Right lung (tissue), 5 donors: ENCODE measurements around the gene CYP2S1. TPM values are rescaled to one million over a fixed set of nuclear protein-coding genes. Genes with fewer than 3 reads are reported as not detected.

ENCODE experiments used
- DNase-seq, 2 donors: peaks; one replicate each; pipeline ENCODE4 v3.0.0-alpha.2; 2013
- polyA plus RNA-seq, 5 donors: library from polyadenylated mRNA; unstranded; fragments of 120-200 nt; gene quantifications; one replicate each; pipeline versions ENCODE4 v1.2.1 to v1.2.3, GENCODE V29; 2013; ENCODE audit warnings: inconsistent platforms in 1 of 5, low replicate concordance in 1 of 5; ENCODE audit not compliant: insufficient read length in 5 of 5, insufficient read depth in 1 of 5

Gene CYP2S1
- polyA plus RNA-seq, 5 donors, result 1.8 to 5.7 (median 4.1) TPM

DNA sequence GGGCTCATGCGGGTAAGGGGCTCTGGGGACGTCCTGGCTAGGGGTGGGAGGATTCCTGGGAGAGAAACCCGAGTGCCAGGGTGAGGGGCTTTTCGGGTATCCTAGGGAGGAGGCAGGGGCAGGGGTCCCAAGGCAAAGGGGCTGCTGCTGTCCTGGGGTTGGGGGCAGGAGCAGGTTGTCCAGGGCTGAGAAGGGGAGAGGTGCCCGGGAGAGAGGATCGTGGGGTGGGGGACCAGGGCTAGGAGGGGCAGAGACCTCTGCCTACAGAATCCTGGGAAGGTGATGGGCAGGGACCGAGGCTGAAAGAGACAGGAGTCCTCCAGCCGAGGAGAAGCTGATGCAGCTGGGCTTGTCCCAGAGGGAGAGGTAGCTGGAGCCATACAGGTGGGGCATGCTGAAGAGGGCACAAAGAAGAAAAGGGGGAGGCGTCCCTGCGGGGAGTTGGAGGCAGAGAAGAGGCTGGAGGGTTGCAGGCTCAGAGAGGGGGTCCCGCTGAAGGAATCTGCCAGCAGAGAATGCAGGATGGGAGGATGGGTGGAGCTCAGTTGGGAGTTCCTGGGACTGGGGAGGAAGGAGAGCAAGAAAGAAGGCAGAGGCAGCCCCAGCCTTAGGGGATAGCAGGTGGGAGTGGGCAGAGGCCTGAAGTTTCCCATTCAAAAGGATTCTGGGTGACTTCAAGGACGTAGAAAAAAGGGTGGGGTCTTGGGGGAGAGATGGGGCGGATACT is 574 bp downstream of the CYP2S1 start:
- DNase-seq, result no peak

DNA sequence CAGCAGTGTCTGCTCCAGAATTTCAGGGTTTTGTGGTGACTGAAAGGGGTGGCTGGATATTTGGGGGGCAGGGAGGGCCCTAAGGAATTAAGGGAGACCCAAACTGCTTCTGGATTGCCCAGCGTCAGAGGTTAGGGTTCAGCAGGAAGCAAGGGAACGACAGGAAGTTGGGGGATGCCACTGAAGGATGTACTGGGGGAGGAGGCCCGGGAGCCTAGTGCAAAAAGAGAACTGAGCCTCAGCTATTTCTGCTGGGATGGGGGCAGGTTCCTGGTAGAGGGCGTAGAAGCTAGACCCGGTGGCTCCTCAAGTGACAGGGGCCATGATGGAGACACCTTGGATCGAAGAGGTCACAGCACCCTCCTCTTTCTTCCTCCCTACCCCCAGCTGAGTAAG is 1.1 kb downstream of the CYP2S1 start:
- DNase-seq, result no peak

DNA sequence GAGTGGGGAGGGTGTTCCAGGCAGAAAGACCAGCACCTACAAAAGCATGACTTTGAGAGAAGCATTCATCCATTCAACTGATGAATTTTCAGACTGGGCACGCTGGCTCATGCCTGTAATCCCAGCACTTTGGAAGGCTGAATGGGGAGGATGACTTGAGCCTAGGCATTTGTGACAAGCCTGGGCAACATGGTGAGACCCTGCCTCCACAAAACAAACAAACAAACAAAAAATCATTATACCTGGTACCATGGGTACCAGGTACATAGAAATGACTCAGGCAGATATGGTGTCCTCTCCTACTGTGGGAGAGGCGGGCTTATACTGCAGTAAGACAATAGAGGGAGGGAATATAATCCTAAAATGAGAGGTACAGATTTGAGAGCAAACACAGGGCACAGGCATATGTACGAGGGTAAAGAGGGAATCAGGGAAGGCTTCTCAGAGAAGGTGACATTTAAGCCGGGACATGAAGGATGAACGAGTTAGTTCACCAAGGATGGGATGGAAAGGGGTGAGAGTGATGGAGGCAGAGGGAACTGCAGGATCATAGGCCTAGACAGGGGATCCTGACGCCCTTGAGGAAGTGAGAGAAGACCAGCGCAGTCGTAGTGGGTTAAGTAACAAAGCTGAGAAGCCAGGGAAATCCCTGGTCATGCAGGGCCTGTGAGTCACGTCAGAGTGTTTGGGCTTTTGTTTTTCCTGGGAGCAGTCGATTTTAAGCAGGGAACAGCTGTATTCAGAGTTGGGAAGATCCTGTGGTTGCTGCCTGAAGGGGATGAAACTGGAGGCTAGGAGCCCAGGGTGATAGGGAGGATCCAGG is 2.9 kb downstream of the CYP2S1 start:
- DNase-seq, result no peak

DNA sequence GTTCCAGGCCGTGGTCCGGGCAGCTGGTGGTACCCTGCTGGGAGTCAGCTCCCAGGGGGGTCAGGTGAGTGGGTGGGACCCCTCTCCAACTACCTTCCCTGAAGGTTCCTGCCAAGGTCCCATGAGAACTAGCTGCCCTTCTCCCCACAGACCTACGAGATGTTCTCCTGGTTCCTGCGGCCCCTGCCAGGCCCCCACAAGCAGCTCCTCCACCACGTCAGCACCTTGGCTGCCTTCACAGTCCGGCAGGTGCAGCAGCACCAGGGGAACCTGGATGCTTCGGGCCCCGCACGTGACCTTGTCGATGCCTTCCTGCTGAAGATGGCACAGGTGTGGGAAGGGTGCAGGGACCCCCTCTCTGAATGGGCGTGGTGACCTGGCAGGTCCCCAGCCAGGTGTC is 5.5 kb downstream of the CYP2S1 start:
- DNase-seq, result no peak

DNA sequence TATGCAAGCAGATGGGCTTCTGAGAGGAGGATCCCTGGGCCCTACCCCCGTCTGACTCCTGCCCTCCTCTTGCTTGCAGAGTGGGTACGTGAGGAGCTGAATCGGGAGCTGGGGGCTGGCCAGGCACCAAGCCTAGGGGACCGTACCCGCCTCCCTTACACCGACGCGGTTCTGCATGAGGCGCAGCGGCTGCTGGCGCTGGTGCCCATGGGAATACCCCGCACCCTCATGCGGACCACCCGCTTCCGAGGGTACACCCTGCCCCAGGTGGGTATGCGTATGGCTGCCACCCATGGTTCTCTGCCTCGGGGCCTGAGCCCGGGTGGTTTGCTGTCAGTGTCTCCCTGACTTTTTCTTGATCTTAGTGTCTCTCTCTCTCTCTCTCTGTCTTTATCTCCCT is 10.4 kb downstream of the CYP2S1 start:
- no peak for DNase-seq

DNA sequence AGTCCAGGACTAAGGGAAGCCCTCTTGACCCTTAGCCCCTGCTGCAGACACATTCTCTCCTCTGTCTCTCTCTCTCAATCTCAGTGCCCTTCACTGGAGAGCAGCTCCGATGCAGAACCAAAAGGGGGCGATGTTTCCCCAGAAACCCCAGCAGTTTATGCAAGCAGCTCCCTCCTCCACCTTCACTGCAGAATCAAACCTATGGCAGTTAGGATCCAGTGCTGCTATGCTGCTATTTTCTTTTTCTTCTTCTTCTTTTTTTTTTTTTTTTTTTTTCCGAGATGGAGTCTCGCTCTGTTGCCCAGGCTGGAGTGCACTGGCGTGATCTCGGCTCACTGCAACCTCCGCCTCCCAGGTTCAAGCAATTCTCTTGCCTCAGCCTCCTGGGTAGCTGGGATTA is 11.3 kb downstream of the CYP2S1 start:
- peak; percentile 64 to 80 for DNase-seq

DNA sequence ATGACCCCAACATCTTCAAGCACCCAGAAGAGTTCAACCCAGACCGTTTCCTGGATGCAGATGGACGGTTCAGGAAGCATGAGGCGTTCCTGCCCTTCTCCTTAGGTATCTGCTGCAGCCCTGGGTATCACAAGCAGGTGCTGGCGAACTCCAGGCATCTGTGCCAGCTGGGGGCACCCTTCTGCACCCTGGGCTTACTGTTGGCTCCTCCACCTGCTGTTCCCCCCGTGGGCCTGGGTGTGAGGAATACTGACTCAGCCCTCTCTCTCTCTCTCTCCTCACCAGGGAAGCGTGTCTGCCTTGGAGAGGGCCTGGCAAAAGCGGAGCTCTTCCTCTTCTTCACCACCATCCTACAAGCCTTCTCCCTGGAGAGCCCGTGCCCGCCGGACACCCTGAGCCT is 13.0 kb downstream of the CYP2S1 start:
- no peak for DNase-seq

DNA sequence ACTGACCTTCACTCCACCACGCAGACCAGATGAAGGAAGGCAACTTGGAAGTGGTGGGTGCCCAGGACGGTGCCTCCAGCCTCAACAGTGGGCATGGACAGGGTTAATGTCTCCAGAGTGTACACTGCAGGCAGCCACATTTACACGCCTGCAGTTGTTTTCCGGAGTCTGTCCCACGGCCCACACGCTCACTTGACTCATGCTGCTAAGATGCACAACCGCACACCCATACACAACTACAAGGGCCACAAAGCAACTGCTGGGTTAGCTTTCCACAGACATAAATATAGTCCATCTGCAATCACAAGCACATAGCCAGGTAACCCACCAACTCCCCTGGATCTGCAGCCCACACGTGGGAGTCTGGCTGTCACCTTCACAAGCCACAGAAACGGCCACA is 13.4 kb downstream of the CYP2S1 start:
- no peak for DNase-seq

DNA sequence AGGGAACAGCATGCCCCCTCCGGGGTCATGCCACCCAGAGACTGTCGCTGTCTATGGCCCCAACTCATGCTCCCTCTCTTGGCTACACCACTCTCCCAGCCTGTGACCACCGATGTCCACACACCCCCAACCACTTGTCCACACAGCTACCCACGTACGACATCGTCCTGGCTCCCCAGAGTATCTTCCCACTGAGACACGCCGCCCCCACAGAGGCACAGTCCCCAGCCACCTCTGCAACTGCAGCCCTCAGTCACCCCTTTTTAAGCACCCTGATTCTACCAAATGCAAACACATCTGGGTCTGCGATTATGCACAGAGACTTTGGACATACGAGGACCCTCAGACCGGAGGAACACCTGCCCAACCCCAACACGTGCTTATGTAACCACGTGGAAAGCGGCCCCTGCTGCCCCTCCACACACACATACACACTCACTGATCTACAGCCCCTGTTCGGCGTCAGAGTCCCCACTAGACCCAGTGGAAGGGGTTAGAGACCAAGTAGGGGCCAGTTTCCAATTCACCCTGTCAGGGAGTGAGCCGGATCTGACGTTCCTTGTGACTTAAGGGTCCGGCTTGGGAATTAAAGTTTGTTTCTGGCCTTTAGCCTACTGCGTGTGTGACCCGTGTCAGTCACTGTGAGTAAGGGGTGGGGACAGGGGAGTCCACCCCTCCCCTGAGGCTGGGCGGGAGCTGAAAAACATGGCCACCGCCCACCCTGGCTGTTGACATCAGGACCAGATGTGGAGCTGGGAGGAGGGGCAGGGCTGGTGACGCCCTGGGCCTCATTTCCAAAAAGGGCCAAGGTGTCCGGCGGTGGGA is 14.1 kb downstream of the CYP2S1 start:
- no peak for DNase-seq

DNA sequence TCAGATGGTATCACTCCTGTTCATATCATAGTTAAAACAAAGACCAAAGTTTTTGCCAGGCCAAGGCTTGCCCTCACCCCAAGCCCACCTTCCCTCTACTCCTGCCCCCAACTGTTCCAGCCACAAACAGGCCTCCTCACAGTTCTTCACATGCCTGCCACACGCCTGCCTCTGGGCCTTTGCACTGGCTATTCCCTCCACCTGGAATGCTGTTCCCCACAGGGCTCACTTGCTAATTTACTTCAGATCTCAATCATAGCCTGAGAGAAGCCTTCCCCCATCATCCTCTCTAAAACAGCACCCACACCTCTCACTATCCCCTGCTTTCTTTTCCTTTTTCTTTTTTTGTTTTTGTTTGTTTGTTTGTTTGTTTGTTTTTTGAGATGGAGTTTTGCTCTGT is 21.1 kb downstream of the CYP2S1 start:
- DNase-seq, result no peak

DNA sequence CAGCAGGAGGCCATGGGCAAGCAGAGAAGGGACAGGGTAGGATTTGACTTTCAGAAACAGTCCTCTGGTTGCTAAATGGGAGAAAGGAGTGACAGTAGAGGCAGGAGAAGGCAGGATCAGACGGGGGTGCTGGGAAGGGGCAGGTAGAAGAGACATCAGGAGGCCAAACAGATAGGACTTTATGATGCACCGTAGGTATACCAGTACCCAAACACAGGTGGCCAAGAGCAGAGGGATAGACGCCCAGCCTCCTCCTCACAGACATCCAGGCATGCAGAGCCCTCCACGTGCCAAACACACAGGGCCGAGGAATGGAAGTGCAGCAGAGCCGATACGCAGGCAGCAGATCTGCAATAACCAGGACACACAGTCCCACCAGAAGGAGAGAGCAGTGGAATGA is 24.7 kb downstream of the CYP2S1 start:
- no peak for DNase-seq

DNA sequence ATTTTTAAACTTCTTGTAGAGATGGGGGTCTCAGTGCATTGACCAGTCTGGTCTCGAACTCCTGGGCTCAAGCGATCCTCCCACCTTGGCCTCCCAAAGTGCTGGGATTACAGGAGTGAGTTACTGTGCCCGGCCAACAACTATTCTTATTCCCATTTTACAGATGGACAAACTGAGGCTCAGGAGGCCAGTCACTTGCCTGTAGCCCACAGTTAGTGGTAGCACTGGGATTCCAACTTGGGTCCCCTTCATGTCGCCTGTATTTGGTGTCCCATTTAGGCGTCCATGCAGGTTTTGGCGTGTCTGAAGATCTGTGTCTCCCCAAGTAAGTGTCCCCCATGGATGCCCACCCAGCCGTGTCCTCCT is 25.2 kb downstream of the CYP2S1 start:
- no peak for DNase-seq

DNA sequence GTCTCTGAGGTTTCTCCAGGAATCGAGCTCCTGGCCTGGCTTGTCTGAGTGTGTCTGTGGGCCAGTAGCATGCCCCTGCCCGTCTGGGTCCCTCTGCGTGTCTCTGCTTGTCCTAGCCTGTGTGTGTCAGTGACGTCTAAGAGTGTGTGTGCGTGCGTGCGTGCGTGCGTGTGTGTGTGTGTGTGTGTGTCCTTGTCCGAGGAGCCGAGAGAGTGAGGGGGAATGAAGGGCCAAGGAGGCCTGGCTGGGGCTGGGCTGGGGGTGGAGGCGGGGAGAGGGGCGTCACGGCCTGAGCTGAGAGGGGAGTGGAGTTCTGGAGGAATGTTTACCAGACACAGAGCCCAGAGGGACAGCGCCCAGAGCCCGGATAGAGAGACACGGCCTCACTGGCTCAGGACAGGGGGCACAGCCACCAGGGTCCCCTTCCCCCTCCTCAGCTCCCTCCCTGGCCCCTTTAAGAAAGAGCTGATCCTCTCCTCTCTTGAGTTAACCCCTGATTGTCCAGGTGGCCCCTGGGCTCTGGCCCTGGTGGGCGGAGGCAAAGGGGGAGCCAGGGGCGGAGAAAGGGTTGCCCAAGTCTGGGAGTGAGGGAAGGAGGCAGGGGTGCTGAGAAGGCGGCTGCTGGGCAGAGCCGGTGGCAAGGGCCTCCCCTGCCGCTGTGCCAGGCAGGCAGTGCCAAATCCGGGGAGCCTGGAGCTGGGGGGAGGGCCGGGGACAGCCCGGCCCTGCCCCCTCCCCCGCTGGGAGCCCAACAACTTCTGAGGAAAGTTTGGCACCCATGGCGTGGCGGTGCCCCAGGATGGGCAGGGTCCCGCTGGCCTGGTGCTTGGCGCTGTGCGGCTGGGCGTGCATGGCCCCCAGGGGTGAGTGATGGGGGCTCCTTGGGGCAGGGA is 25.8 kb downstream of the CYP2S1 start, which contains the start of gene AXL:
Gene AXL, plus strand, starts transcription at position 609 of the 893 bp plus-strand sequence. Its CDS starts 170 bp downstream, at position 779.
- DNase-seq, result peak; percentile 89 to 91

DNA sequence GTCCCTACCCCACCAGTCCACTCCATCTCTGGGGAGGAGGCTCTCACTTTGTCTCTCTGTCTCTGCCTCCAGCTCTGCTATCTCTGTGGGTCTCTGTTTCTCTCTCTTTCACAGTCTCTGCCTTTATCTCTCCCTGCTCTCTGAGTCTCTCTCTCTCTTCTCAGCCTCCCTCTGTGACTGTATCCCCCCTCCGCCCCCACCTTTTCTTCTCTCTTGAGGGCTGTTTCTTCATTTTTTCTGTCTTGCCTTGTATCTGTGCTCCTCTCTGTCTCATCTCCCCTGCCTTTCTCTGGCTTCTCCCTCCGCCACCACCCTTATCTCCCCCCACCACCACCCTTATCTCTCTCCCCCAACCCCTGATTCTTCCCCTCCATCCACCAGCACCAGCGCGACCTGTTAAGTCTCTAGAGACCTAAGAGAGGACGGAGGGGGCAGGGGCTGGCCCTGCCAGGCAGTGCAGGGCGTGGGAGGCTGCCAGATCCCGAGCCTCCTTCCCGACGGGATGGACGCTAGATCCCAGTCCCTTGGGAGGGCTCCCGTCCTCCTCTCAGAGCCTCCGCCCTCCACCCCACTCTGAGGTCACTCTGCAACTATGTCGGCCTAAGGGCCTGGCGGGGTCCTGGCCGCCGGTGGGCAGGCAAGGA is 27.0 kb downstream of the CYP2S1 start:
- DNase-seq, result no peak

DNA sequence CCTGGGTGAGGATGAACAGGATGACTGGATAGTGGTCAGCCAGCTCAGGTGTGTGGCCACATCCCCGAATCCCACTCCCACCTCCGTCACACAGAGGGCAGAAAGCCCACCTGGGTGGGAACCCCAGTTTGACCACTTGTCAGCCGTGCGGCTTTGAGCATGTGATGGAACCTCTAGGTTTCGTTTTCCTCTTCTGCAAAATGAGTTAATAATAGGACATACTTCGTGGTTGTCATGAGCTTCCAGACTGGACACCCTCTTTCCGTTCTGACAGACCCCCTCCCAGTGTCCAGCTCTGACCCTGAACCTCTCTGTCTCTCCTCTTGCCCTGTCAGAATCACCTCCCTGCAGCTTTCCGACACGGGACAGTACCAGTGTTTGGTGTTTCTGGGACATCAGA is 27.8 kb downstream of the CYP2S1 start:
- DNase-seq, result no peak

DNA sequence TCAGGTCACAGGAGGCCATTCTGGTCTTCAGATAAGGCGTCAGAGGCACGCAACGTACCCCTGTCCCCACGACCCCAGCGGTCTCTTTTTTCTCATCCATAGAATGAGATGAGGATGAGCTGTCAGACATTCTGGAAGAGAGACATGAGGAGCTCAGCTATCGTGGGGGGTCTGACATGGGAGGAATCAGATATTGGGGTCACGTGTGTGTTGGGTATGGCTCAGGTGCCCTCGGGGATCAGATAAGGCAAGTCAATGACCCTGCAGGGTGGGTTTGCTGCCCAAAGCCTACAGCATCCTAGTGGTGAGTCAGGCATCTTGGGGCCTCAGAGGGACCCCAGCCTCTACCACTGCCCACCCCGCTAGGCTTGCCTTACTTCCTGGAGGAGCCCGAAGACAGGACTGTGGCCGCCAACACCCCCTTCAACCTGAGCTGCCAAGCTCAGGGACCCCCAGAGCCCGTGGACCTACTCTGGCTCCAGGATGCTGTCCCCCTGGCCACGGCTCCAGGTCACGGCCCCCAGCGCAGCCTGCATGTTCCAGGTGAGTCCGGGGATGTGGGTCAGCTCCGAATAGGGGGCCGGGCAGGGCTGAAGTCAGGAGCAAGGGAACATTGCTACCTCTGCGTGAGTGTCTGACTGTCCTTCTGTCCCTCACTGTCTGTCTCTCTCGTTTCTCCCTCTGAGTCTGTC is 28.6 kb downstream of the CYP2S1 start:
- DNase-seq, result no peak

DNA sequence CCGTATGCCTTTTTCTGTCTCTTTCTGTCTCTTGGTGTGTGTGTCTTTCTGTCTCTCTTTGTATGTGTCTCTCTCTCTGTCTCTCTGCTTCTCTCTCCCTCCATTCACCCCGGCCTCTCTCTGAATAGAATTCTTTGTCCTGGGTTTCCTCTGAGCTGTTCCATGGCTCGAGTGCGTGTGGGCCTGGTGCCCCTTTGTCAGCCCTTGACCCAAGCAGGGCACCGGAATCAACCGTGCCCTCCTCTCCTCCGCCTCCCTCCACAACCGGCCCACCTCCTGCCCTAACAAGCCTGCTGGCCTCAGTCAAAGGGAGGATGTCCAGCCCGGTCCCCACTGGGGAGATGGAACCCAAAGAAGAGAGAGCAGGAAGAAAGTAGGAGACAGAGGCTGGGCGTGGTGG is 29.2 kb downstream of the CYP2S1 start:
- DNase-seq, result no peak

DNA sequence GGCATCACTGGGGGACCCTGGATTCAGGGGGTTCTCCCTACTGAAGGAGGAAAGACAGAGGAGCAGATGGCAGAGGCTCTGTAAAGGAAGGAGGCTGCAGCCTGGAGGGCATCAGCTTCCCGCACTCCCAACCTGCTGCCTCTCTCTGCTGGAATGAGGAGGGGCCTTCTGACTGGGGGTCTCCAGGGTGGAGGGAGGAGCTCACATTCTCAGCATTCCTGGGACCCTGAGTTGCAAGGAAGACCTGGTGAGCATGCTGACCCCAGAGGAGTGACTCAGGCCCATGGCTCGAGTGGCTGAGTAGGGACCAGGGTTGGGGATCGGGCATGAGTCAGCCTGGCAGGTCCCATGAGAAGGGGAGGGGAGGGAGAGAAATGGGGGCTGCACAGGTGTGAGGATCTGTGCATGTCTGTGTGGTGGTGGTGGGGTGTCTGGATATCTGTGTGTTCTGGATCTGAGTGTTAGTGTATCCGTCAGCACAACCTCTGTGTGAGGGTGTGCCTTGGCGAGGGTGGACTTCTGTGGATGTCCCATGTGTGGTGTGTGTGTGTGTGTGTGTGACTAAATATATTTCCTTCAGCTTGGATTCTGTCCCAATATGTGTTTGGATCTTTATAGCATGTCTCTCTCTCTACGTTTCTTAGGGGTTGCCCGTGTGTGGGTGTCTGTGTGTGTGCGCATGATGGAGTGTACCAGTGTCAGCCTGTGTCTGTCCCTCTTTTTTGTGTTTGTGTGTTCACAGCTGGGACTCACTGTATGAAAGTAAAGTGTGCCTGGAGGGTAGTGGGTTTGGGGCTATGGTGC is 30.6 kb downstream of the CYP2S1 start:
- DNase-seq, result no peak

DNA sequence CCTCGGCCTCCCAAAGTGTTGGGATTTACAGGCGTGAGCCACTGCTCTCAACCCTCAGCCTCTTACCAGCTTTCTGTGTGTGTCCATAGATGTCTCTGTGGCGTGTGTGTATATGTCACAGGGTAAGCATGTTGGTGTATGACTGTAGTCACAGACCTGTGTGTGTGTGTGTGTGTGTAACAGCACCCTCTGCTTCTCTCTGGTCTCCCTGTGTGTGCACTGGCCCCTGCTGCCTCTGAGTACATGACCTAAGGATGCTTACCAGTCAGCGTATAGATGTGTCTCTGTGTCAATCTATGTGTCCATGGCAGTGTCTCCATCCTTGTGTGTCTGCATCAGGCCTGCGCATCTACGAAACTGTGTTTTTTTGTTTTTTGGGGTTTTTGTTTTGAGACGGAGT is 31.6 kb downstream of the CYP2S1 start:
- DNase-seq, result no peak
